NCI-H1092 treated with DMSO at 0.1 percent for 48 hours (cell line): ENCODE results near the gene ACSL3.
"Not testable (repeated sequence)": the region's sequence is repeated elsewhere in the genome, so short reads cannot be mapped to it uniquely, and the experiment has no call there.

Source experiments
- DNase-seq: peaks from one replicate; lab custom pipeline; 2025; lab: John Stamatoyannopoulos, UW

The ACSL3 gene

DNA sequence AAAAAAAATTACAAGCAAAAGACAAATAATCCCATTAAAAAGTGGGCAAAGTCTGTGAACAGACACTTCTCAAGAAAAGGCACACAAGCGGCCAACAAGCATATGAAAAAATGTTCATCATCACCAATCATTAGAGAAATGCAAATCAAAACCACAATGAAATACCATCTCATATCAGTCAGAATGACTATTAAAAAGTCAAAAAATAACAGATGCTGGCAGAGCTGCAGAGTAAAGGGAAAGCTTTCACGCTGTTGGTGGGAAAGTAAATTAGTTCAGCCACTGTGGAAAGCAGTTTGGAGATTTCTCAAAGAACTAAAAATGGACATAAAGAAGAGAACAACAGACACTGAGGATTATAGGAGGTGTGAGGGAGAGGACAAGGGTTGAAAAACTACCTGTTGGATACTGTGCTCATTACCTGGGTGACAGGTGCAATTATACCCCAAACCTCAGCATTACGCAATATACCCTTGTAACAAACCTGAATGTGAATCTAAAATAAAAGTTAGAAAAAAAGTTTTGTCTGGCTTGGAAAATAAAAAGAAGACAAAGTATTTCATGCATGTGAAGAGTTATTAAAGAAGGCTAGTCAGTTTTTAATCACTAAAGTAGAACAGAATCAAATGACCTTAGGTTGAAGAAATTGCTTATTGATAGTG lies 8.7 kb upstream of the ACSL3 start:
- DNase-seq: no peak

DNA sequence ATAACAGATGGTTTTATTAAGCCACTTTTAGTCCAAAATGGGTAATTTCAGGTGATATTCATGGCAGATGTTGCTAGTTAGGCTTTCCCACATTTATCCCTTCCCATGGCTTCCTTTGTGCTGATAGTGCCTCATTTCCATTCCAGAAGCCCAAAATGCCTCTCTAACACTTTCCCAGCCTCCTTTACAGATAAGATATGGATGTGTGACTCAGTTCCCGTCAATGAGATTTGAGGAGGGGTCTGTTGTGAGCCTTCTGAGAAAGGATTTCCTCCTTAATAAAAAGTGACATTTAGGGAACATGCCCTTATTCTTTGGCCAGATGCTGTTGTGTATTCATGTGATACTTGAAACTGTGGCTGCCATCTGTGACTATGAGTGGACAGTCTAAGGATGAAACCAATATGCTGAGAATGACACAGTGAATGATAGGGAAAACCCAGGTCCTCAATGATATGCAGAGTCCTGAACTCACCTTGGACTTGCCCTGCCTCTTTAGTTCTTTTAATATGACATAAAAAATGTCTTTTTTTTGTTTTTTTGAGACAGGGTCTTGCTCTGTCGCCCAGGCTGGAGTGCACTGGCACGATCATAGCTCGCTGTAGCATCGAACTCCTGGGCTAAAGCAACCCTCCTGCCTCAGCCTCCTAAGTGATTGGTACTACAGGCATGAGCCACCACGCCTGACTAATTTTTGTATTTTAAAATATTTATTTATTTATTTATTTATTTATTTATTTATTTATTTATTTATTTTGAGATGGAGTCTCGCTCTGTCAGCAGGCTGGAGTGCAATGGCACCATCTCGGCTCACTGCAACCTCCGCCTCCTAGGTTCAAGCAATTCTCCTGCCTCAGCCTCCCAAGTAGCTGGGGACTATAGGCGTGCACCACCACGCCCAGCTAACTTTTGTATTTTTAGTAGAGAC lies 5.8 kb upstream of the ACSL3 start:
- DNase-seq: no peak

DNA sequence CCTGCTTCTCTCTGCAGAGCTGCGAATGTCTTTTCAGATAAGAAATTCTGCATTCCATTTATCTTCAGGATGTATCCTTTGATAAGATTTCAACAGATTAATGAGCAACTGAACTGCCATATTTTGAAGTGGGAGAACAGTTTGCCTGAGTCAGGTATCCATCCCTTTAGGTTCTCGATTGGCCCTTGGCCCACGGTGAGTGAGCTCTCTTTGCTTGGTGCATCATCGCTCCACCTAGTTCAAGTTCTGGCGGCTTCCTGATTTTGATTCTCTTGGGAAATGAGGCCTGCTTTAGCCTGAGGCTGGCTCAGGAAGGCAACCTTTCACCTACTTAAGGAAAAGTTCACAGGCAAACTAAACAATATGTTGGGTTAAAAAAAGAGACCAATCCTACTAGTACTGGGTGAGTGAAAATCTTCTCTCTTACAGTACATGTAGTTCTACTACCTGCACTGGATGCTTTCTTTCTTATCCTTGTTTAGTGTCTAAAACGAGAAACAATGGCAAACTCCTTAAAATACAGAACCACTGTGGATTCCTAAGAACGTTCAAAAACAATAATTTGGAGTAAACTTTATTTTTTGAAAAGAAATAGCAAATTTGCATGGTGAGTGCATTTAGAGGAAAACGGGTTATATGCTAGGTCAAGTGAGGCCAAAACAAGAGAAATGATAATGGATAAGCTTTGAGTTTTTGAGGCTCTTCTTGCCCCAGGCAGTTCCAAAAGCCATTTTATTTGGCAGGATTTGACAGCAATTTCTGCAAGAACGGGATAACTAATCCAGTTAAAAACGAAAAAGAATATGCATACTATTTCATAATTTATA lies 837 bp upstream of the ACSL3 start:
- peak; percentile 48 for DNase-seq

DNA sequence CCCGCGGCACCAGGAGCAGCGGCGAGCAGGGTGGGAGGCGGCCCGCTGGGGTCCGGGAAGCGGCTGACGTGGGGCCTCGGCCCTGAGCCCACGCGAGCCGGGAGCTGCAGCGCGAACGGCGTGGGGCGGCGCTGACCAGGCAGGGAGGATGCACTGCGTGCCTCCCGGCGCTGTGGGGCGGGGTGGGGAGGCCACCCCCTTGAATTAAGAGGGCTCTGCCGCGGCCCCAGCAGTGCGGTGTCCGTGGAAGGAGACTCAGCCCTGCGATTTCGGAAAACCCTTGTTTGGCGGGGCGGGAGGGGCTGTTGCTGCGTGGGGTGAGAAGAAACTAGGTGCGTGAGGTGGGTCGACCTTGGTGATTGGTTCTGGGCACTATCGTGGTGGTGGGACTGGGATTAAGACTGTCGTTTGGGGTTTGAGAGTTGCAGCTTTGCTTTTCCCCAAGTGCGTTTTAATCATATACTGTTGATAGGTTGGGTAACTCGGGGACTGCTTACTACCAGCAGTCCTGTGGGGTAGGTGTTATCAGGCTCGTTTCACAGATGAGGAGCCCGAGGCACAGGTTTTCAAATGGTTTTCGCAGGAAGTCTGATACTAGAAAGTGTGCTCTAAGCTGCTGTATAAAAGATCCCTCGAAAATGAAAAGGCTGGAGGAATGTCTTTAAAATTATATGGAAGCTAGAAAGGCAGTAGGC lies 722 bp downstream of the ACSL3 start:
- peak; percentile 19 for DNase-seq

DNA sequence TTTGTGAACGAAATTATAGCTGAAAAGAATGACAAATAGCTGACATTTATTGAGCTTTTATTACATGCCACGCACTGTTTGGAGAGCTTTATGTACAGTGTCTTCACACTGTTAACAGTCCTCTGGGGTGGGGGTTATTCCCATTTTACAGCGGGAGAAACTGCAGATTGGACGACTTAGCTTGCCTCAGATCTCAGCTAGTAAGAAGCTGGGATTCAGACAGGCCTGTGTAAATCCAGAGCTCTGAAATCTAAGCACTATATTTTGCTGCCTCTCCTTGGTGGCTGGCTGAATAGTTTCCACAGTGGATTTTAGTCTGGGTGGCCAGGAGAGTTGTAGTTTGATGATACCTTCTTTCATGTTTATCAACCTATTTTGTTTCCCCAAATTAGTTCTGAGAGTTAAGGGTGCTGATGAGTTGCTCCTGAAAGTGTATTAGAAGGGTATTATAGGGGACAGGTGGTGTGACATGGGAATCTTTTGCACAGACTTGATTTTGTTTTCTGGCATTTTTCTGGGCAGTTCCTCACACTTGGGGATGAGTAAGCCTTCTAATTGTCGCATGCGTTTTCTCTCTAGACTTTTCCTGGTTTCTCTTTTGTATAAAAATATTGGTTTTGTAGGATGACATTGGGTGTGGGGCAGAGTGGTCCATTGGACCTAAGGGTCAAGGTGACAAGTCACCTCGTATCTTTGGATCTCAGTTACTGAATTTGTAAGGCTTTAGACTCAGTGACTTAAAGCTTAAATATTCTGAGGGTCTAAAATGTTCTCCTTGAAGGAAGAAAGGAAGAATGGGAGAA lies 1.5 kb downstream of the ACSL3 start:
- peak; percentile 5 for DNase-seq

DNA sequence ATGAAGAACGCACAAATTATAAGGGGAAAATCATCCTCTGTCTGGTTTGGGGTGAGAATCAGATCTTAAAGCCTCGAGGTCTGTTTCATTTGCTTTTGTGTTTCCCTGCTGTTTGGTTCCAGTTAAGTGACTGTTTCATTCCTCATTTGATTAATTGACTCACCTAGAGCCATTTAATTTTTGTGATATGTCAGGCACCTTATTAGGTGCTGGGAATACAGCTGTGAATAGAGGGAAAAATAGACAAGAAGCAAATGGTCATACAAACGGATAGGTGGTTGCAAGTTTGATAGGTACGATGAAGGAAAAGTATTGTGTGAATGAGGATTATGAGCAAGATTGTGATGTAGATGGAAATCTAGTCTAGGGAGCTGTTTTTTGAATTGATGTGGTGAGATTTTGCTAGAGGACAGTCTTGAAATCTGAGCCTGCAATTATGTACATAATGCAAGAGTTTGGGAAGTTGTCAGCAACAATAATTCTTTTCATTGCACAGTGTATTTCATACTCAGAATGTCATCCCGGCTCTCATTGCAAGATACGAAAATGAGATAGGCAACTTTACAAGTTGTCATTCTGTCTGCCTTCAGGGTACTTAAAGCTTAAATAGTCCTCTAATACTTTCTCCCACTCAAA lies 2.2 kb downstream of the ACSL3 start:
- no peak for DNase-seq

DNA sequence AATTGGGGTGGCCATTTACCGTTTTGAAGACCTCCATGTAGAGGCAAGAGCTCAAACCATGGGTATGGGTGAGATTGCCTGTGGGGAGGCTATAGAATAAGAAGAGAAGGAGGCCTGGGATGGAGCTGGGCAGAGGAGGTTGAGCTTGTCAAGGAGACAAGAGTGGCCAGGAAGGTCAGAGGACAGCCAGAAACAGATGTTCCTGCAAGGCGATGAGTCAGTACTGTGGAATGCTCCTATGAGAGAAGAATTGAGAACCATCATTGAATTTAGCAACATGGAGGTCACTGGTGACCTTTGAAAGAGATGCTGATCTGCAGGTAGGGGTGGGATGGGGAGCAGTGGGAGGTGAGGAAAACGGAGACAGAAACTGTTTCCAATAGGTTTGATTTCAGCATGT lies 3.5 kb downstream of the ACSL3 start:
- no peak for DNase-seq

DNA sequence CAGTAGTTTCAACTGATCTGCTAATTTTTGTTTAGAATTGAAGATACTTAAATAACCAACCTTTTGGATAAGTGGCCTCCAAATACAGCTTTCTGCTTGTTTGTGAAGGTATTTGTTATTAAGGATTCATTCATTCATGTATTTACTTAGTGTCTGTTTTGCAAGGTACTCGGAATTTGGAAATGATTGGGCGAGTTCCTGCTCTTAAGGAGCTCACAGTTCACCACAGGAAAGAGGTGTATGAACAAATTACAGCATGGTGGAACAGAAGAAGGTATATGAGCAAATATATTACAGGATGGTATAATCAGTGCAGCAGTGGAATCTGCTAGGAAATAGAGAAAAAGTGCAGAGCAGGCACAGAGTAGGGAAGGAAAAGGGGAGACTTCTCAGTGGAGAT lies 4.5 kb downstream of the ACSL3 start:
- DNase-seq: no peak

DNA sequence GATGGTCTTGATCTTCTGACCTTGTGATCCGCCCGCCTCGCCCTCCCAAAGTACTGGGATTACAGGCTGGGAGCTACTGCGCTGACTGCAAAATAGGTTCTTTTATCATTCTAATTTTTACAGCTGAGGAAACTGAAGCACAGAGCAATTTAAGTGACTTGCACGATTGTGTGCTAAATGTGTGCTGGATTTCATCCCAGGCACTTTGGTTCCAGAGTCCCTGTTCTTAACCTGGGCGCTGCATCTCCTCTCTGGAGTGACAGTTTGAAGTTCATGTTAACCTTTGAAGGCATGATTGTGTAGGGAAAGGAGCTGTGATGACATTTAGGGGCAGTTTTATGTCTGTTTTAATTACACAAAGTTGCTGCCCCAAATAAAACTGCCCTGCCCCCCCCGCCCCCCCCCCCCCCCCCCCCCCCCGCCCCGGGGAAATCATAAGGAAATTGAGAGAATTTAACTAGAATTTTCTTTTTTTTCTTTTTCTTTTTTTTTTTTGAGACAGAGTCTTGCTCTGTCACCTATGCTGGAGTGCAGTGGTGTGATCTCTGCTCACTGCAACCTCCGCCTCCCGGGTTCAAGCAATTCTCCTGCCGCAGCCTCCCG lies 5.6 kb downstream of the ACSL3 start:
- DNase-seq: no peak

DNA sequence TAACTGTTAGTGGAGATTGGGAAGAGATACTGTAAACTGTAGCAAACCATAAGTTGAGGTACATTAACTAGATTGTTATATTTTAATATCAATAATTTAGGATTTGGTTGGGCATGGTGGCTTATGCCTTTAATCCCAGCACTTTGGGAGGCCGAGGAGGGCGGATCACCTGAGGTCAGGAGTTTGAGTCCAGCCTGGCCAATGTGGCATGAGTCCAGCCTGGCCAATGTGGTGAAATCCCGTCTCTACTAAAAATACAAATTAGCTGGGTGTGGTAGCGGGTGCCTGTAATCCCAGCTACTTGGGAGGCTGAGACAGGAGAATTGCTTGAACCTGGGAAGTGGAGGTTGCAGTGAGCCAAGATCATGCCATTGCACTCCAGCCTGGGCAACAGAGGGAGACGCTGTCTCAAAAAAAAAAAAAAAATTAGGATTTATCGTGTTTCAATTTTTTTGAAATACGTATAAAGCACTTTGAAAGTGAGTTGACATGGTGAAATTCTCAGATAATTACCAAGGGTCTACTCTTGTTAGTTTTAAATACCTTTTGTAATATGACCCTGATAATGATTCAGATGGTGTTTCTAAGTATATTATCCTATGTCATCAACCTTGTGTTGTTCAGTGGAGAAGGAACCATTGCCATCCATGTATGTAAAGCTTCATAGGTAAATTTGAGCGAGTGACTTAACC lies 7.9 kb downstream of the ACSL3 start:
- not testable (repeated sequence) for DNase-seq

DNA sequence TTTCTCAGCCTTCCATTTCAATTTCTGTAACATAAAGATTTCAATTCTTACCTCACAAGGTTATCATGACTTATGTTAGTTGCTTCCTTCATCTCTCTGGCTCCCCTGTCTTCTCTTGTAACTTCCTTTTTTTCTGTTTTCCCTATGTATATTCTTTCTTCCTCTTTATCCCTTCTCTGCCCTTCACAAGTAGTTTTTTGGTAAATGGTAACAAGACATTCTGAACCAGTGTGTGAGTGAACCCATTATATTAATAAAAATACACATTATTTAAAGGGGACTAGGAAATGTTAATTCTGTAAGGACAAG lies 8.4 kb downstream of the ACSL3 start:
- DNase-seq: no peak

DNA sequence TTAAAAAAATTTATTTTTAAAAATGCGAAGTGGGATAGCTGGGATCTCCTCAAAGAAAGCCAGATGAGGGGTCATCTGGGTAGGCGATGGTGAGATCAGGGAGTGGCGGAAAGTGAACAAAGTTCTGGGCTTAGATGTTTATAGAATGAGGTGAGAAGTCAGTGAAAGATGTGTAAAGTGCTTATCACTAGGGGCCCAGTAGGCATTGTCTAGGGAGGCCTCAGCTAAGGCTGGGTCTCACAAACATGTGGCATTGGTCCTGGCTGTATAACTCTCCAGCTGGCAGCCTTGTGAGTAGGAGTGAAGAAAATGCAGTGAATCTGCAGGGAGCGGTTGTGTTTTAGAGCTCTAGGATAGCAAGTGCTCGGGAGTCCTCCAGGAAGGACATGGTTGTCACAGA lies 10.5 kb downstream of the ACSL3 start:
- DNase-seq: no peak

DNA sequence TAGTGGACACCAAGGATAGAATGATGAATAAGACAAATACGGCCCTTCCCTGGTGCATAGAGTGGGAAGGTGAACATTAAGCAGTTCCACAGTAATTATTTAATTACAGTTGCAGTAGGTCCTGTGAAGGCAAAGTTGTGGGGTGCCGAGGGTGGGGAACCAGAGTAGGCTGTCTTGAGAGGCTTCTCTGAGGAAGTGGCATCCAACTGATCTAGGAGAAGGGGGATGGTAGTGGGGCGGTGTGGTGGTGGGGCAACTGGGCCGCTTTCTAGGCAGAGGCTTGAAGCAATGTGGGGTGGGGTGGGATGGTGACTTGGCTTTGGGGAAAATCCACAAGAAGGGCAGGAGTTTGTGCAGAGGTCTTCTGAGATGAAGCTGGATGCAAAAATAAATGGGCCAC lies 11.7 kb downstream of the ACSL3 start:
- no peak for DNase-seq

DNA sequence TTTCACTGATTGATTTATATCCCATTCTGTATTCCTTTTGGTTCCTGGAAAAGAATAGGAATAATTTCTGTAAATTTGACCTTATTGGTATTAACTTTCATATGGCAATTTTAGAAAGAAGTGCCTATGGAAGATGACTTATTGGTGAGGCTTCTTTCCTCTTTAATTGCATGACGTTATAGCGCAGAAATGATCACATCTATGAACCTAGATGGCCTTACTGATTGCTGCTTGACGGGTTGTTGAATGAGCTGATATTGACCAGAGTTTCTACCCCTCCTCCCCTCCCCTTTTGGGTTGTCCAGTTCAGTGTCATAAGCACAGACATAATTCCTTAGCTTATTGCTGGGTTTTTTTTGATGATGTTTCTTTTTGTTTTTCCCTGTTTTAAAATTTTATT lies 14.6 kb downstream of the ACSL3 start:
- no peak for DNase-seq

DNA sequence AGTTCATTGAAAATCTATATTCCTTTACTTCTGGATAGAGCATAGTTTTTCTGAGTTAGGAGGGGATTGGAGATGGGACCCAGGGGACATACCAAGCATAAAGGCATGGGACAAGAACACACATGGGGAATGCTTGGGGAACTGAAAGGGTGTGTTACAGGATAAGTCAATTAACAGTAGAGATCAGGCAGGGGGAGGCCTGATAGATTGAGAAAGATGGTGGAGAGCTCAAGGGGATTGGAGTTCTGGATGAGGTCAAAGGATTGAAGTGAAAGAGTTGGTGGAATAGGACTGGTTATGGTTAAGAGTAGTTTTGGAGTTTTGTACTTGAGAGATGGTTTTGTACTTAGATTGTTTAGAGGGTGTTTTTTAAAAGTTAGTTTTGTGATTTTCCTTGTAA lies 16.1 kb downstream of the ACSL3 start:
- DNase-seq: no peak

DNA sequence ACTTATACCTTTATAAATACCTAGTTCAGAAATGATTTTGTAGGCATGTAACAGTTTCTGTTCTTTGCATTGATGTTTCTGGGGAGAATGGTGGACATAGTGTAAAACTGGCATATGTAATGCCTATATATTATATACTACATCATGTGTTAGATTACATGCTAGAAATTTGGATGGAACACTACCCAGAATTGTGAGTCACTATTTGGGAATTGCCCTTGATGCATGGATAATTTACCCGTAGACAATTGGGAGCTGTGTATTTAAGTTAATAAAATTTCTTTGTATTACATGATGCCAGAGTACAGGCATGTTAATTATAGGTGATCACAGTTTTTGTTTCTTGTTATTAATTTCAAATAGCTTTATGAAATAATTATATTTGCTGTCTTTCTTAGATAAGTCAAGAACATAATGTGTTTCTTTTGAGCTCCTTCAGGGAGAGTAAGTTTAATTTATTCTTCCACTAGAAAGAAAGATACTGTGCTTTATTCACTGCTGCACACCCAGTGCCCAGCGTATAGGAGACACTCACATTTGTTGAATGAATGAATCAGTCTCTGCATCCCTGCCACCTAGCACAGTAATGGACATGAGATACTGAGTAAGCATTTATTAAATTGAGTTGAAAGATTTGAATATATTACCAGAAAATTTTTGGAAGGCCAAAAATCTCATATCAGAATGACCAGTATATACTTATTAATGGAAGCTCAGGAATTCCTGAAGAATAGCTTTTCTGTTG lies 16.9 kb downstream of the ACSL3 start:
- no peak for DNase-seq

DNA sequence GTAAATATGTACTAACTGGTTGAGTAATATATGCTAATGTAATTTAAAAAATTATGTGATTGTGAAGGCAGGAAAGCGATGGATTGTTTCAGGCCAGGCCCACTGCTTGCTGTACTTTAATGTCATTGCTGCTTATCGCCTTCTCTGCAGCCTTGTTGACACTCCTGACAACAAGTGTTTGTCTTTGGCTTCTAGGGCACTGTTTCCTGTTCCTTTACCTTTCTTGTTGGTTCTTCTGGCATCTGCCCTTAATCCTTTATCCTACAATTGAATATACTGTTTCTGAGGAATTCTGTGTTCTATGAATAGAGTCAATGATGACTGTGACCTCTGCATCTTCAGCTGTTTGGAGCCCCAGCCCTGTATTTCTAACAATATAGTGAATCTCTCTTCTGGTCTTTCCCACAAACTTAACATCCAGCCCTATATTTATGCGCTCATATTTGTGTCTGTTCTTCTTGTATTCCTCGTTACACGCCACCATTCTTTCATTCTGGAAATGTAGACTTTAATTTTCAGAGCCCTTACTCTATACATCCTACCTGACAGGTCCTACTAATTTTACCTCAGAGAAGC lies 17.6 kb downstream of the ACSL3 start:
- no peak for DNase-seq

DNA sequence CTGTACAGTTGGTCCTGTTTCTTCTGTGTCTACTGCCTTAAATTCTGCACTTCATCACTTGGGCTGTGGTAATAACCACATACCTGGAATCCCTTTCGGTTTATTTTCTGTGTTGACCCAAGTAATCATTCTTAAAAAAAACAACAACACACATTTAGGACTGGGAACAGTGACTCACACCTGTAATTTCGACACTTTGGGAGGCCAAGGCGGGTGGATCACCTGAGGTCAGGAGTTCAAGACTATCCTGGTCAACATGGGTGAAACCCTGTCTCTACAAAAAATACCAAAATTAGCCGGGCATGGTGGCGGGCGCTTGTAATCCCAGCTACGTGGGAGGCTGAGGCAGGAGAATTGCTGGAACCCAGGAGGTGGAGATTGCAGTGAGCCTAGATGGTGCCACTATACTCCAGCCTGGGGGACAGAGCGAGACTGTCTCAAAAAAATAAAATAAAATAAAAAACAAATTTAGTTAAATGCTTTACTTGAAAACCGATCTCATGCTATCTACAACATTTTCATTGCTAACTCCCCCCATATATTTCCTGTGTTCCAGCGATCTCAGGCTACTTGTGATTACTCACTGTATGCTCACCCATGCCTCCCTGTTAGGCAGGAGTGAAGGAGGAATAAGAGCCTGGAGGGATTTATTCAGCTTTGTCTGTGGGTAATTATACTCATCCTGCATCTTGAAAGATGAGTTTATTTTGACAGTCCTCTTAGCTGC lies 18.2 kb downstream of the ACSL3 start:
- no peak for DNase-seq
